GM18511 (cell line): Measurements from ENCODE around the gene GAS6.

Experiments
- ATAC-seq: cut with Tn5 transposase; IDR thresholded peaks from one replicate; pipeline ENCODE4 v1.9.1; 2021; ENCODE audit warnings: mild to moderate bottlenecking, moderate library complexity; ENCODE audit not compliant: unreplicated experiment

The GAS6 gene

DNA sequence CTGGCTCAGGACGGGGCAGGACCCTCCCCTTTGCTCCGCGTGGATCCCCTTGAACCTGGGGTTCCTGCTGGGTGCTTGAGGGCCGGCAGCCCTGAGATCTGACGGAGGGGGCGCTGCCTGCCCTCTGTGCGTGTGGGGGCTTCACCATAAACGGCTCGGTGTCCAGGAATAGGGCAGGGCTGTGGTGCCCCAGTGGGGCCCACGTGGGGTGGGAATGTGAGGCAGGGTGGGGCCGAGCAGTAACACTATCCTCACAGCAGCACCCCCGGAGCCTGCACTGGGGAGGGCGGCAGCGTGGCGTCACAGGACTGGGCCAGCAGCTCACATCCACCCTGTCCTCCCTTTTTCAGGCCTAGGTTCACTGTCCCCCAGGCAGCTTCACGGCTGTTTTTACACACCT is 38.0 kb downstream of the GAS6 start:
- ATAC-seq: no peak

DNA sequence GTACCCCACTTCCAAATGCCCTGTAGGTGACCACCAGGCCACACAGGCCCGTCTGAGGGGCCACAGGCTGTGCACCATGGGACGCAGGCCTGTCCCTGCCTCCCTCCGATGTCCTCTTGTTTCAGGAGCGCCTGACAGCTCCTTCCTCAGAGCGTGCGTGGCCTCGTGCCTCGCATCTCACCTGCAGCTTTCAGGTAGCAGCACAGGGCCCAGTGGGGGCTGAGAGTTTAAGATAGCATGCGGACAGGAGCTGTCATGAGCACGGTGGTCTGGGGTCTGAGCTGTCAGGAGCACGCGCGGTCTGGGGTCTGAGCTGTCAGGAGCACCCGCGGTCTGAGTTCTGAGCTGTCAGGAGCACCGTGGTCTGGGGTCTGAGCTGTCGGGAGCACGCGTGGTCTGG is 40.1 kb downstream of the GAS6 start:
- ATAC-seq: no peak

DNA sequence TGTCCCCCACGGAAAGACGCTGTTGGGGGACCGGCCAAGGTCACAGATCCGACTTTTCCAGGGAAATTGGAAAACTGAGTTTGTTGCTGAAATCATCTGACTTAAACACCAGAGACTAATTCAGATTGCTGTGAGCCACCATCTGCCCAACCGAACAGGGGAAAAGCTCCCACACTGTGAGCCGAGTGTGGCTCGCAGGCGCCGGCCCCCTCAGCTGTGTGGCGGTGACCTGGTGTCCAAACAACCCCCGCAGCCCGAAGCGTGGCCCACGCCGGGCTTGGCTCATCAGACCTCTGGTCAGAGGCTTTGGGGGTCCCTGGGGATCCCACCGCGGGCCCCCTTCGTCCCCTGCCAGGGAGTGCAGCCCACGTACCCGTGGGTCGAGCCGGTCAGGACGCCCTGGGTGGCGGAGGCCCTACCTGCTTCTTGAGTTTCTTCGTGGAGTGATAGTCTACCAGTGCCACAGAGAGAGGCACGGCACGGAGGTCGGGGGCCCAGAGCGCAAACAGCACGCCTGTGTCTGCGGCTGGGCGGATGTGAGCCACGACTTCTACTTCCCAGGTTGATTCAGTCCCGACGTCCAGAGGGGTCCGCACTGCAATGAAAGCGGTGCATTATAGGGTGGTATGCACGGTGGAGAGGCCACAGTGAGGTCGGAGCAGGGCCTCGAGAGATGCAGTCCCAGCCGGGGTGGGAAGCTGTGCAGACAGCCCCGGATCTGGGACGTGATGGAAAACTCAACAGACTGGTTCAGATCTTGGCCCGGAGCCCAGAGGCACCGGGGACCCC is 40.7 kb downstream of the GAS6 start:
- ATAC-seq: no peak

DNA sequence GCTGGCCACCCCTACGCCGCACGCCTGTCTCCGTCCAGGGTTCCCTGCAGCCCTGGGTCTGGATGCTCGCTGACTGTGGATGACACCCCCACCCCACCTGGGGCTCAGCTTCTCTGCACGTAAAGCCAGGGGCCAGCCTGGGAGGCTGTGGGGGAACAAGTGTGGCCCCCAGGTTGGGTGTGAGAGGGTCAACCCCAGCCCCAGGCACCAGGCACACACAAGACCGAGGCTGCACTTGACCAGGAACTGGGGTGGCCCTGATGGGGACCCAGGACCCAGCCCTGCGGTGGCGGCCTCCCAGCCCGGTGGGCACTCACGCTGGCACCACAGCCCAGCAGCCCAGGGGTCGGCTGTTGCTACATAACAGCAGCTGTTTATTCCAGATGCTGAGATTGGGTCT is 41.6 kb downstream of the GAS6 start:
- ATAC-seq: no peak

DNA sequence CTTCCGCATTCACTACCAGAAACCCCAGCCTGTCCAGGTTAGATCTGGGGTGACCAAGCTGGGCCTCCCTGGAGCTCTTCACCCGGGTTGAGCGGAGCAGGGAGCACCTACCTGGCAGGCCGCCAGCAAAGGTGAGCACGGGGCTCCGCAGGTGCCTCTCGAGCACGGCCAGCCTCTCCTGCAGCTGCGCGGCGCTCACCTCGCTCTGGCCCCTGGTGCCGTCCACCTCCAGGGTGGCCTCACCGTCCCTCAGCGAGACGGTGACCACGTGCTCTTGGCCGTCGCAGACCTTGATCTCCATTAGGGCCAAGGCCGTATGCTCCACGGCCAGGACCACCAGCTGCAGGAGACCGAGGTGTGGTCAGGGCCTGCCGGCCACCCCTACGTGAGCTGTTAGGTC is 42.0 kb downstream of the GAS6 start:
- no peak for ATAC-seq

DNA sequence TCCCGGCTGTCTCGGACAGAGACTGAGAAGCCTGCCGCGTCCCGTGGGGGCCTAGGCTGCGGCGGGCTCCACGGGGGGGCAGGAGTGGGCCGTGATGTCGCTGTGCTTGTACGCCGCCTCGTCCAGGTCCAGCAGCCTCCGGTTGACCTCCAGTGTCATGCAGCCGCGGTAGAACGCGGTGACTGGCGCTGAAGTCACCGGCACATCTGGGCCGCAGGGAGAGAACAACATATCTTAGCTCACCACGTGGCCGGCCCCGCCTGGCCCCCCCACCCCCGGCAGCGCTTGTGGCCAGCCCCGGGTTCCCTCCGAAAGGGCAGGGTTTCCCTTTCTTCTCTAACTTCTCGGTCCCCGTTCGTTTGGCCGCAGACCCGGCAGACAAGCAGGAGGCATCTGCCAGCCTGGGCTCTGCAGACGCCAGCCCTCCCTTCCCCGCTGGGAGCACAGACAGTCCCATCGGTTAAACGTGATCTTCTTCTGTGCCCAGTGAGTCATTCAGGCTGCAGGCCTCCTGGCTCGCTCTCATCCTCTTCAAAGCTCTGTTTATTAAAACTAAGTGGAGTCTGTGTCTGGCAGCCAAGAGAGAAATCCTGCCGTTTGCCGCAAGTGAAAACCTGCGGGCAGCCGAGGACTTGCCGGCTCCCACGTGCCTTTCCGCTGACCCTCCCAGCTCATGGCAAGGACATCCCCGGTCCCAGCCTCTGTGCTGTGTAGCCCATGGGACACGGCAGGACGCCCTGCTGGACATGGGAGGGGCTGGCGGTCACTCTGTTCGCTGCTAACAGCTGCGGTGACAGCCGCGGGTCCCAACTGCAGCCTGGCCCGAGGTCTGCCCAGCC is 42.8 kb downstream of the GAS6 start:
- ATAC-seq: no peak

DNA sequence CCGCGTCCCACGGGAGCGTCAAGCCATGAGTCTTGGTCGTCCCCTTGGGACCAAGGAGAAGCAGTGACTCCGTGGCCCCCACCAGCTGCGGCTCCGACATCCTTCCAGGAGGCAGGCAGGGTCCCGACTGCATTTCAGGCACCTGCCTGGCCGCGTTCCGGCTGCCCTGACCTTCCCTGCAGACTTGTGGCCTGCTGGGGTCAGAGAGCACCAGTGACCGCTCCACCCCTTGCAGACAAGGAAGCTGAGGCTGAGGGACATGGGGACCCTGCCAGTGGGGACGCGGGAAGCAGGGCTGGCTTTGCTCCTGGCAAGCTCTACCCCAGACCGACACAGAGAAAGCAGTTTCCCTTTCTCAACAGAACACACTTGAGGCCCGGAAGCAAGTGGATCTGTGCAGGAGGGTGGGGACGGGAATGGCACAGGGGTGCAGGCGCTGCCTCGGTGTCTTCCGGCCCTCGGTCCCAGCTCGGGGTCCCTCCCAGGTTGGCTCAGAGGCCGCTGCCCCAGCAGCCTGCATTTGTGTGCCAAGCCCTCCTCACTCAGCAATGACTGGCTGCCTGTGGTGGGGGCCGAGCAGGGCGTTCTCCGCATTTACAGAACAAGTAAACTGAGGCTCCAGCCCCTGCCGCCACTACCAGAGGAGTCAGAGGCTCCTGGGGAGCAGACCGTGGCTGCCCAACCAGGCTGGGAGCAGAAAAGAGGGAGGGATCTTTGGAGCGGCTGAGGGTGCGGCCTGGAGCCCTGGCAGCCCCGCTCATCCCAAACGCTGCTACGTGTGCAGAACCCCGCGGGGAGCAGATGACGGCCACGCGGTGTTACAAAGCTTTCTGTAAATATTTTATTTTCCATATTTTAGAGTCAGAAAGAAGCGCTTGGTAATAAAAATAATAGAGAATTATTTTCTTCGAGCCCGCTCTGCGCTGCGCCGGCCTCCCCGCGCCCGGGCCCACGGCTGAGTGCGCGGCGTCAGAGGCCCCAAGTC is 43.9 kb downstream of the GAS6 start:
- ATAC-seq: no peak

DNA sequence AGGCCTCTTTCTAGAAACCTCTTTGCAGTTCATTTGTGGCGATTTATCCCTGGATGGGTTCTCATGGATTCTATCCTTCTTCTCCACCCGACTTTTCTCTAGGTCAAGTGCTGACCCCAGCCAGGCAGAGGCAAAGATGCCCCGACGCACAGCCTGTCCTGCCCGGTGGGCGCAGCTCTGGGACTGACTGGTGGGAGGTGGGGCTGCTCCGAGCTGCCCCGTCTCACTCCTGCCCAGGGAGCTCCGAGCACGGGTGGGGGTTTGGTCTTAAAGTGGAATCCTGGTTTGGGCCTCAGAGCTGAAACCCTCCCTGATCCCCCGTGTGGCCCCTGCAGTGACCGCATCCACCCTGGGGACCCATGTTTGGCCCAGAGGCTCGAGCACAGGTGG is 44.5 kb downstream of the GAS6 start:
- ATAC-seq: no peak

DNA sequence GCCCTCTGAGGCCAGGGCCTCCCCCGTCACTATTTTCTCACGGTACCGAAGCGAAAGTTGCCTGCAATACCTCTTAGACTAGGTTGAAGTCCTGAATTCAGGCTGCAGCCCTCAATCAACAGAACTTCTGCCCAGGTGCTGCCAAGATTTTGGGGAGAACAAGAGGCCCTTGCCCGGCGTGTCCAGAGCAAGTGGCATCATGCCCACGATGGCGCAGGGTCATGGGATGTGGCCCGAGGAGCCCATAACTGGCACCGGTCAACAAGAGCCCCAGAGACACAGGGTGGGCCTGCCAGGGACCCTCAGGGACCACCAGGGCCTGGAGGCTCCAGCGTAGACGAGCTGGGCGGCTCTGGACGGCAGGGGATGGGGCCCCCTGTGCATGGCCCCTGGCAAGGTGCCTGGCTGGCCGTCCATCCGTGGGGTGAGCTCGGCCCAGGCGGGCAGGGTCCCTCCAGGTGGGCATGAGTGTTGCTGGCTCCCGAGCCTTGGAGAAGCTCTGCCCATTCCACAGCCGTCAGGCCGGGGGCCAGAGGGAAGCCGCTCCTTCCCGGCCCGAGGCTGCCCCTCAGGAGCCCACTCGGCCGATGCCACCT is 45.1 kb downstream of the GAS6 start:
- ATAC-seq: no peak

DNA sequence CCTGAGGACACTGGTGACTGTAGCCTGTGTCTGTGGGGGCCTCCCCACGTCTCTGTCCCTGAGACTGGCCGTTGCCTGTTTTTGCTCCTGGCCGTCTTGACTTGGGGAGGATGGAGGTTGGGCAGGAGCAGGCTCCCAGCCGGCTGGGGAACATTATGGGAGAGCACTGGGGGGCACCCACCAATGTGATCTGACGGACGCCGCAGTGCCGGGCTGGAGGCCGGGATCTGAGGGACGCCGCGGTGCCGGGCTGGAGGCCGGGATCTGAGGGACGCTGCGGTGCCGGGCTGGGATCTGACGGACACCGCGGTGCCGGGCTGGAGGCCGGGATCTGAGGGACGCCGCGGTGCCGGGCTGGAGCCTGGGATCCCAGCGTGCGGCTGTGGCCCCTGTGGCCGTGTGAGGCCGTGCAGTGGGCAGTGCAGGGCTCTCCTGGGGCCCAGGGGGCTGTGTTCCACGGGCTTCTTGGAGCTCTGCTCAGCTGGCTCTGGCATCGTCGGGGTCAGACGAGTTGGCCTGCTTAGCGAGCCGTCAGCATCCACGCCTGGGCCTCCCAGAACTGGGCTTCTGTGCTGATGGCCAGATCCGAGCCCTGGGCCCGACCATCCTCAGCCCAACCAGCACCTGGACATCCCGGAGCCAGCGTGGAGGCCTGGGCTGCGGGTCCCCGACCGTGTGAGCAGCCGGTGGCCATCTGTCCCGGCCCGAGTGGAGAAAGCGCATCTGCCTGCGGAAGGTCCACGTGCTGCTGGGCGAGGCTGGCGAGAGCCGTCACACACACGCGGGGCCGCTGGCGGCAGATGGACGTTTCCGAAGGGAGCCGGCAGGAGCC is 45.8 kb downstream of the GAS6 start:
- no peak for ATAC-seq

DNA sequence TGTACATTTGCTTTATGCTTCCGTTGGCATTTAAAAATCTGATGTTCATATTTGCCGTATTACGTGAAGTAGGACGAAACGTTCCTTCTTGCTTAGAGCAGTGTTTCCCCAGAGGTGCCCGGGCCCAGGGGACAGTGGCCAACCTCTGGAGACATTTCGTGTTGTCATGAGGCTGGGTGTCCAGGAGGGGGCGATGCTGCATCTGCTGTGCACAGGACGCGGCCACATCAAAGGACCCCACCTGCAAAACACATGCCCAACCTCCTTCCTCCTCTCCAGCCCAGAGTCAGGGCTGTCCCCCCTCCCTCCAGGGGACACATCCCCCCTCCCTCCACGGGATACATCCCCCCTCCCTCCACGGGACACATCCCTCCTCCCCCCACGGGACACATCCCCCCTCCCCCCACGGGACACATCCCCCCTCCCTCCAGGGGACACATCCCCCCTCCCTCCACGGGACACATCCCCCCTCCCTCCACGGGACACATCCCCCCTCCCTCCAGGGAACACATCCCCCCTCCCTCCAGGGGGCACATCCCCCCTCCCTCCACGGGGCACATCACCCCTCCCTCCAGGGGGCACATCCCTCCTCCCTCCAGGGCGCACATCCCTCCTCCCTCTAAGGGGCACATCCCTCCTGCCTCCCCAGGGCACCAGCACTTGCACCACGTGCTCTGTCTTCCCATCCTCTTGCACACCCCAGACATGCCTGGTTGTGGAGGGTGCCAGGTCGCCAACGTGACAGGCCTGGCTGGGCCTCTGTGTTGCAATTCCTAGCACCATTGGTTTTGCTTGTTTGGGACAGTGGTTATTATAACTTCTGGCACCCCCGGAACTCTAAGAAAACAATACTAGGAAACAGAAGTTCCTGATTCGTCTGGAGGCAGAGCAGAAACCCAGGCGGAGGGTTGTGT is 46.7 kb downstream of the GAS6 start:
- ATAC-seq: peak; percentile 67

DNA sequence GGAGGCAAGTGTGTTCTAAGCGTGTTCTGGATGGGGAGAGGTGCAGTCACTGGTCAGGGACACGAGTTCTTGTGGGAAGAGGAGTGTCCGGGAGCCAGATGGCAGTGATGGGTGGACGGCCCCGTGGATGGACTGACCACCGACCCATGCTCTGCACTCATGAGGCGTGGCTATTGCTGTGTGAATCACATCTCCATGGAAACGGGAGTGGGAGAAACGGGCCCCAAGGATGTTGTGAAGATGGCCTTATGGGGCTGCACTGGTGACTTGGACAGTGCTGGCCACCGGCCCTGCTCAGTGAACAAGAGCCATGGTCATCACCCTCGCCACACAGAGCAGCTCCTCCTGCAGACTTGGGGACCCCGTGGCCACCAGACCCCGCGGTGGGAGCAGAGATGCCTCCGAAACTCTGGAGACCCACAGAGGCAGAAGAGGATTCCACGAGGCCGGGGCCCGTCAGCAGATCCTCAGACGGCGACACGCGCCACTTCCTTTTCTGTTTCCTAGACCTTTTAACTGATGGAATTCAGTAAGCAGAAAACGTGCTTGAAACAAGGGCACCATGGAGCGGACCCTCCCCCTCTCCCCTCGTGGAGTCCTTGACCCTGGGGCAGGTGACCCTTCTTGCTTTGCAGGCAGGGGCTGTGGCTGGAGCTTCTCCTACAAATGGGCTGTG is 47.5 kb downstream of the GAS6 start:
- ATAC-seq: no peak

DNA sequence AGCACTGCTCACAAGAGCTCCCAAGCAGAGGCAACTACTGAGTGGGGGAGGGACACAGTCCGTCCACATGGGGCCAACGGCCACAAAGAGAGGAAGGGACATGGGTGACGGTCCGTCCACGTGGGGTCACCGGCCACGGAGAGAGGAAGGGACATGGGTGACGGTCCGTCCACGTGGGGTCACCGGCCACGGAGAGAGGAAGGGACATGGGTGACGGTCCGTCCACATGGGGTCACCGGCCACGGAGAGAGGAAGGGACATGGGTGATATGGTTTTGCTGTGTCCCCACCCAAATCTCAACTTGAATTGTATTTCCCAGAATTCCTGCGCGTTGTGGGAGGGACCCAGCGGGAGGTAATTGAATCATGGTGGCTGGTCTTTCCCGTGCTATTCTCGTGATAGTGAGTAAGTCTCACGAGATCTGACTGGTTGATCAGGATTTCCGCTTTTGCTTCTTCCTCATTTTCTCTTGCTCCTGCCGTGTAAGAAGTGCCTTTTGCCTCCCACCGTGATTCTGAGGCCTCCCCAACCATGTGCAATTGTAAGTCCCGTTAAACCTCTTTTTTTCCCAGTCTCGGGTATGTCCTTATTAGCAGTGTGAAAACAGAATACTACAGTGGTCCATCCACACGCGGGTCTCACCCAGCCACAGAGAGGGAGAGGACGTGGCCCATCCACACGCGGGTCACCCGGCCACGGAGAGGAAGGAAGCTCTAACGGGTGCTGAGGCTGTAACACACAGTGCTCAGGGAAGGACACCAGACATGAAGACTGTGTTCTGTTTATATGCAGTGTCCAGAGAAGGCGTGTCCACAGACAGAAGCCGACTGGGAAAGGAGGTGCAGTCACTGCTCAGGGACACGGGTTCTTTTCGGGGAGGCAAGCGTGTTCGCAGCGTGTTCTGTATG is 48.5 kb downstream of the GAS6 start:
- peak; percentile 50 for ATAC-seq

DNA sequence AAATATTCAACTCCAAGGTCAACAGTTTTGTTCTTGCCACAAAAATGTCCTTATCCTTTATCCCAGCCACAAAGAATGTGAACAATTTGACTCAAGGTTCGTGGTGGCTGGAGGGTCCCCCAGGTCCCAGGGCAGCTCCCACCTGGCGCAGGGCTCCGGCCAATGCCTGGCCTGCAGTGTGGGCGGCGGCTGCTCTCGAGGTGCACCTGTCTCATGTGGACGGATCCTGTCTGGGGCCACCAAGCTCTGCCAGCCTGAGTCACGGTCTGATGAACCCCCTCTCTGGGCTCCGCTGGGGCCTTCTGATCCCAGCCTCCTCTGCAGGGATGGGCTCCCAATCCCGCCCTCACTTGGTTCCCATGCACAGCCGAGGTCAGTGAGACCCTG is 49.4 kb downstream of the GAS6 start:
- ATAC-seq: no peak

DNA sequence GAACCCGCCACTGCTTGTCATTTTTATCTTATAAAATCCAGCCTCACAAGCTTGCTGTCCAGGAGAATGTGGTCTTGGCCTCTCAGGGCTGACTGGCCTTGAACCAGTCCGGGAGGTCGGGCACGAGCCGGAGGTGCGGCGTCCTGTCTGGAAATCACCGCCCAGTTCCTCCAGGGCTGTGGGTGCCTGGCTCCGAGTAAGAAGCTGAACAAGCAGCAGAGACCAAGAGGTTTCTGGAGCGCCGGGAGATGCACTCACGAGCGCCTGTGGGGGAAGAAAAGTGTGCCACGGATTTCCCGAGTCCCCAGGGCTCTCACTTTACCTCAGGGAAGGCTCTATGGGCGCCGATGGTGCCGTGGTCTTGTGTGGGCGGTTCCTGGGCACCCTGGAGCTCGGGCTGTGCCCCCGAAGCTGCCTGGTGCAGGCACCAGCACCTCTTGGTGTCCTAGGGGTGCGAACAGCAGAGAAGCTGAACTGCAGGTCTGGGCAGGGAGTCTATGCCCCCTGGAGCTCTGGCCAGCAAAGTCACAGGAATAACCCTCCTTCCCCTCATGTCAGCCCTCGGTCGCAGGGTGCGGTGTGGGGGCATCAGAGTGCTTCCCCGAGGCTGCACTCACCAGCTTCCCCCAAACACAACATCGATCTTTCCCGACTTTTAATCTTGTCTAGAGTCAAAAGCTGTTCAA is 50.0 kb downstream of the GAS6 start:
- no peak for ATAC-seq

DNA sequence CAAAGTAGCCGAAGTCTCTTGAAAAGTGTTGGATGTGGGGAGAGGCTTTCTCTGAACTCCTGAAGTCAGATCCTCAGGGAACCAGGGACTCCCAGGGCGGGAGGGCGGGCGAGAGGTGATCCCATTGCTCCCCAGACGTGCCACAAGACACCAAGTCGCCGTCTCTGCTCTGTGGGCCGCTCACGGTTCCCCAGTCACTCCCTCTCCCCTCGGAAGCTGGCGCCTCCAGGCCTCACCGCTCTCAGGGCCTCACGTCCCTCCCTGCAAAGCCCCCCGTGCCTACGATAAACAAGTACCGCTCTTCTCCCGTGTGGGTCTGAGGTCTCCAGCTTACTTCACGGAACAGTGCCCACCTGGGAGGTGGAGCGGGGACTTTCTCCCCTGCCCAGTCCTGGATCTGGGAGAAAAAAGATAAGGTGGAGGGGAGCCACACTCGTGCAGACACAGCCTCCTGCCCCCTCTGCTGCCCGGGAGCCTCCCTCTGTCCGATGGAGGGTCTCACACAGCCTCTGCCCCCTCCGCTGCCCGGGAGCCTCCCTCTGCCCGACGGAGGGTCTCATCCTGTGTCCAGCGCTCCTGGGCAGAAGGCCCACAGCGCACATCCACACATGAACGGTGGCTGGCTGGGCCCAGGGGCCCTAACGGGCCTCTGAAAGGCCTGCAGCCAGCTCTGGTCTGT is 50.7 kb downstream of the GAS6 start:
- ATAC-seq: no peak
